CD14-positive monocyte (primary cell): Measurements from ENCODE around the gene FOXA3. TPM values are rescaled to one million over a fixed set of nuclear protein-coding genes. Genes with fewer than 3 reads are reported as not detected.

Experiments
- DNase-seq, 3 donors: peaks; one replicate each; pipeline ENCODE4 v3.0.0-alpha.2; 2011 to 2022
- H2AFZ ChIP-seq: 2 replicates; pipeline ENCODE4 v1.6.0; 2012; ENCODE audit warnings: mild to moderate bottlenecking, low read depth, low read length, inconsistent platforms; ENCODE audit not compliant: insufficient read depth, poor library complexity, severe bottlenecking
- H3K27ac ChIP-seq, 2 donors: 1 replicate in 1 of 2; 2 replicates in 1 of 2; pipeline ENCODE4 v1.5.1; 2012 to 2013; ENCODE audit warnings: low read length in 2 of 2, control low read depth in 1 of 2, inconsistent platforms in 1 of 2, low read depth in 1 of 2, mild to moderate bottlenecking in 1 of 2
- H3K27me3 ChIP-seq, 2 donors: one replicate each; pipeline versions ENCODE4 v1.6.0 to v1.6.1; 2011 to 2013; ENCODE audit warnings: low read length in 2 of 2; ENCODE audit not compliant: control insufficient read depth in 2 of 2, insufficient read depth in 2 of 2
- H3K36me3 ChIP-seq, 2 donors: replicated peaks in 1 of 2; 1 replicate in 1 of 2; 2 replicates in 1 of 2; pipeline versions ENCODE4 v1.5.1 to v1.6.1; 2012 to 2013; ENCODE audit warnings: low read length in 2 of 2, control low read depth in 1 of 2, inconsistent platforms in 1 of 2, mild to moderate bottlenecking in 1 of 2; ENCODE audit not compliant: insufficient read depth in 2 of 2, control insufficient read depth in 1 of 2
- H3K4me1 ChIP-seq, 2 donors: 1 replicate in 1 of 2; 2 replicates in 1 of 2; pipeline versions ENCODE4 v1.5.1 to v1.6.1; 2012 to 2013; ENCODE audit warnings: low read length in 2 of 2, control low read depth in 1 of 2, inconsistent platforms in 1 of 2, mild to moderate bottlenecking in 1 of 2, moderate library complexity in 1 of 2; ENCODE audit not compliant: insufficient read depth in 2 of 2, control insufficient read depth in 1 of 2
- H3K4me2 ChIP-seq: replicated peaks from 2 replicates; pipeline ENCODE3; 2012; ENCODE audit warnings: low read length, moderate library complexity, mild to moderate bottlenecking; ENCODE audit not compliant: poor library complexity, severe bottlenecking; ENCODE audit errors: extremely low read depth
- H3K4me3 ChIP-seq, 3 experiments: fragments of 200-600 bp in 1 of 3; sonication (generic) in 1 of 3; replicated peaks in 1 of 3; 1 replicate in 2 of 3; 2 replicates in 1 of 3; pipeline ENCODE4 v1.5.1; 2011 to 2013; ENCODE audit warnings: low read length in 3 of 3, mild to moderate bottlenecking in 3 of 3, control low read depth in 2 of 3, low read depth in 2 of 3, inconsistent platforms in 1 of 3, moderate library complexity in 1 of 3
- H3K79me2 ChIP-seq: 2 replicates; pipeline ENCODE4 v1.6.0; 2012; ENCODE audit warnings: mild to moderate bottlenecking, control low read depth, inconsistent platforms, low read length, moderate library complexity; ENCODE audit not compliant: insufficient read depth
- H3K9ac ChIP-seq: 2 replicates; pipeline ENCODE4 v1.6.0; 2017; ENCODE audit warnings: low read length, mild to moderate bottlenecking; ENCODE audit not compliant: insufficient read depth, poor library complexity, severe bottlenecking
- H3K9me3 ChIP-seq, 2 donors: replicated peaks in 1 of 2; 1 replicate in 1 of 2; 2 replicates in 1 of 2; pipeline versions ENCODE4 v1.5.1 to v1.6.1; 2012 to 2013; ENCODE audit warnings: low read length in 2 of 2, control low read depth in 1 of 2; ENCODE audit not compliant: control insufficient read depth in 1 of 2, insufficient read depth in 1 of 2
- H4K20me1 ChIP-seq: 2 replicates; pipeline ENCODE4 v1.6.0; 2012; ENCODE audit warnings: mild to moderate bottlenecking, low read length, control low read depth, moderate library complexity; ENCODE audit not compliant: insufficient read depth
- H3K27ac Mint-ChIP-seq, 7 donors: one replicate each; pipeline ENCODE4 v1.8.0; 2020; ENCODE audit warnings: mild to moderate bottlenecking in 7 of 7, mixed read lengths in 7 of 7, moderate library complexity in 6 of 7, inconsistent platforms in 2 of 7
- H3K27me3 Mint-ChIP-seq, 3 donors: one replicate each; pipeline ENCODE4 v1.8.0; 2021 to 2022; ENCODE audit warnings: low read depth in 3 of 3, mild to moderate bottlenecking in 3 of 3, mixed read lengths in 3 of 3, moderate library complexity in 3 of 3, inconsistent platforms in 1 of 3
- H3K36me3 Mint-ChIP-seq, 2 donors: one replicate each; pipeline ENCODE4 v1.8.0; 2020; ENCODE audit warnings: mixed read lengths in 2 of 2, inconsistent platforms in 1 of 2, mild to moderate bottlenecking in 1 of 2
- H3K4me1 Mint-ChIP-seq: one replicate; pipeline ENCODE4 v1.8.0; 2020; ENCODE audit warnings: mild to moderate bottlenecking, mixed read lengths
- H3K4me3 Mint-ChIP-seq, 2 donors: one replicate each; pipeline ENCODE4 v1.8.0; 2020; ENCODE audit warnings: mild to moderate bottlenecking in 2 of 2, mixed read lengths in 2 of 2, moderate library complexity in 1 of 2
- H3K9me3 Mint-ChIP-seq, 7 donors: one replicate each; pipeline ENCODE4 v1.8.0; 2020 to 2022; ENCODE audit warnings: mixed read lengths in 7 of 7, mild to moderate bottlenecking in 6 of 7, moderate library complexity in 6 of 7, inconsistent platforms in 2 of 7
- CTCF ChIP-seq: fragments of 200-600 bp; IDR thresholded peaks from one replicate; pipeline ENCODE4 v1.8.0; 2022; ENCODE audit warnings: antibody characterized with exemption, mild to moderate bottlenecking
- WGBS: methylation state at CpG from one replicate; pipeline ENCODE4 v1.1.5; 2013; ENCODE audit warnings: missing lambda C conversion rate; ENCODE audit not compliant: insufficient coverage; 5-methylcytosine and 5-hydroxymethylcytosine counted together
- intact Hi-C, 2 donors: fragments of 100-400 bp; cut with micrococcal nuclease; formaldehyde crosslinking; loops; one replicate each; pipeline versions ENCODE4 v1.15.0 to v1.15.1; 2023
- polyA plus RNA-seq, 3 donors: library from polyadenylated mRNA; depleted of rRNA in 1 of 3; unstranded in 2 of 3; stranded (reverse) in 1 of 3; fragments of 300-500 nt in 2 of 3; fragments of >200 nt in 1 of 3; fragmentation: Illumina TruSeq in 2 of 3; gene quantifications; 1 replicate in 2 of 3; 2 replicates in 1 of 3; pipeline ENCODE4 v1.2.3, GENCODE V29; 2012 to 2021

FOXA3 gene
- polyA plus RNA-seq, 3 donors = not detected

- Histone ChIP-seq H3K36me3 (peaks cover 14 to 29% of the 10 kb centered on the region in 2 donors), H3K27me3 (no peaks in the 10 kb centered on the region), H3K9me3 (no peaks in the 10 kb centered on the region), H3K79me2 (peaks cover 18% of the 10 kb centered on the region), H3K4me2 (peak overlapping the region; percentile 97), H4K20me1 (peaks cover 14% of the 10 kb centered on the region), H3K27ac (peak overlapping the region; percentile 75 to 79), H3K4me1 (peaks cover 19 to 31% of the 10 kb centered on the region in 2 donors), H2AFZ (peak overlapping the region; percentile 98), H3K9ac (peak overlapping the region; percentile 72), H3K4me3 (peak overlapping the region; percentile 67 to 94 (median 93))
- peak; percentile 97 to 98 (median 98) for DNase-seq
- Mint-ChIP-seq H3K9me3 (peaks cover 0 to 3% (median 0%) of the 10 kb centered on the region in 7 donors), H3K27me3 (peaks cover 7 to 23% (median 23%) of the 10 kb centered on the region in 3 donors), H3K4me1 (peaks cover 21% of the 10 kb centered on the region), H3K36me3 (peaks cover 23 to 31% of the 10 kb centered on the region in 2 donors), H3K4me3 (peak overlapping the region; percentile 80 to 95), H3K27ac (peak overlapping the region; percentile 37 to 92 (median 83))
- TF ChIP-seq CTCF = no peak
- intact Hi-C loops = loop anchor here (2.0 to 5.0 kb wide), 3 partner anchors 16 to 41 kb away; partner anchors contain the start of genes FOXA3 (in 1 of the 2), IRF2BP1 (in 1 of the 2) and SYMPK (in 1 of the 2)
- 4% methylated on average over 54 of the region's 73 CpGs for WGBS
Measured at GRCh38 chr19:45902651-45903625, 38.8 kb downstream of the FOXA3 start.

GRCh38 chr19:45905011-45905410 lies 40.9 kb downstream of the FOXA3 start:
- no peak for DNase-seq
- Mint-ChIP-seq H3K9me3 (peaks cover 0 to 3% (median 0%) of the 10 kb centered on the region in 7 donors), H3K4me3 (no peak overlapping the region), H3K36me3 (peaks cover 8 to 11% of the 10 kb centered on the region in 2 donors), H3K4me1 (peaks cover 18% of the 10 kb centered on the region), H3K27me3 (peaks cover 14 to 31% (median 30%) of the 10 kb centered on the region in 3 donors), H3K27ac (no peak overlapping the region)
- Histone ChIP-seq H3K4me2 (no peak overlapping the region), H3K27me3 (peaks cover 0 to under 1% of the 10 kb centered on the region in 2 donors), H3K27ac (no peak overlapping the region), H3K36me3 (peaks cover 2 to 8% of the 10 kb centered on the region in 2 donors), H3K9me3 (no peaks in the 10 kb centered on the region), H3K9ac (no peak overlapping the region), H2AFZ (no peak overlapping the region), H4K20me1 (peaks cover 14% of the 10 kb centered on the region), H3K79me2 (peaks cover 18% of the 10 kb centered on the region), H3K4me3 (no peak overlapping the region), H3K4me1 (peaks cover 19 to 31% of the 10 kb centered on the region in 2 donors)
- intact Hi-C loops = no loop called here
- WGBS = 94% methylated on average over 9 of the region's 10 CpGs
- no peak for TF ChIP-seq CTCF
